OCI-LY7 (cell line): ENCODE data around the gene DLX4. TPM values are rescaled to one million over a fixed set of nuclear protein-coding genes. Genes with fewer than 3 reads are reported as not detected.

ENCODE experiments used
- BruUV-seq: library from RNA; stranded (reverse); fragments of 400-500 nt; replicated peaks from 2 replicates; lab custom pipeline; 2021; lab: Mats Ljungman, UMichigan
- CTCF ChIA-PET: fragments of 300-600 bp; sonication (Branson Sonifier 250); formaldehyde crosslinking; loops from one replicate; lab custom pipeline; 2022; ENCODE audit warnings: antibody characterized with exemption; ENCODE audit not compliant: unreplicated experiment; lab: Charles Lee
- POLR2A ChIA-PET: fragments of 300-600 bp; sonication (Branson Sonifier 250); formaldehyde crosslinking; loops from one replicate; lab custom pipeline; 2022; ENCODE audit warnings: antibody characterized with exemption; lab: Charles Lee
- DNase-seq: peaks from one replicate; pipeline ENCODE4 v3.0.0-alpha.2; 2015; ENCODE audit warnings: low spot score
- H2AFZ ChIP-seq: fragments of 200-600 bp; sonication (generic), shearing (Covaris generic); 2 replicates; pipeline ENCODE4 v1.6.1; 2014; ENCODE audit warnings: mild to moderate bottlenecking, antibody characterized with exemption, low read length, moderate library complexity
- H3K27ac ChIP-seq: fragments of 200-600 bp; sonication (generic); 2 replicates; pipeline ENCODE4 v1.5.1; 2014; ENCODE audit warnings: mixed run types, low read depth, mild to moderate bottlenecking, moderate library complexity, low read length, inconsistent platforms; ENCODE audit not compliant: poor library complexity, severe bottlenecking
- H3K36me3 ChIP-seq: fragments of 200-600 bp; sonication (generic); 2 replicates; pipeline ENCODE4 v1.6.1; 2014; ENCODE audit warnings: mild to moderate bottlenecking, antibody characterized with exemption, low read length, moderate library complexity, mixed read lengths; ENCODE audit not compliant: insufficient read depth
- H3K4me1 ChIP-seq: fragments of 200-600 bp; sonication (generic); 2 replicates; pipeline ENCODE4 v1.5.1; 2014; ENCODE audit warnings: mild to moderate bottlenecking, low read length; ENCODE audit not compliant: insufficient read depth, poor library complexity, severe bottlenecking
- H3K4me2 ChIP-seq: fragments of 200-600 bp; sonication (generic); 2 replicates; pipeline ENCODE4 v1.6.1; 2014; ENCODE audit warnings: mild to moderate bottlenecking, low read length
- H3K4me3 ChIP-seq: fragments of 200-600 bp; sonication (generic); 2 replicates; pipeline ENCODE4 v1.5.1; 2014; ENCODE audit warnings: mild to moderate bottlenecking, low read depth, low read length; ENCODE audit not compliant: poor library complexity, severe bottlenecking
- H3K79me2 ChIP-seq: fragments of 200-600 bp; sonication (generic); 2 replicates; pipeline ENCODE4 v1.6.1; 2016; ENCODE audit warnings: low read depth, mild to moderate bottlenecking, low read length, moderate library complexity, mixed read lengths; ENCODE audit not compliant: insufficient read depth
- H3K9me2 ChIP-seq: fragments of 200-600 bp; sonication (generic); 2 replicates; pipeline ENCODE4 v1.6.1; 2016; ENCODE audit warnings: mild to moderate bottlenecking, low read length, mixed read lengths; ENCODE audit not compliant: insufficient read depth
- H3K9me3 ChIP-seq: fragments of 200-600 bp; sonication (generic); 2 replicates; pipeline ENCODE4 v1.6.1; 2014; ENCODE audit warnings: mild to moderate bottlenecking, mixed run types, low read length, mixed read lengths
- H4K20me1 ChIP-seq: fragments of 200-600 bp; sonication (generic); 2 replicates; pipeline ENCODE4 v1.6.1; 2014; ENCODE audit warnings: mild to moderate bottlenecking, antibody characterized with exemption, low read length, moderate library complexity, mixed read lengths; ENCODE audit not compliant: insufficient read depth
- CTCF ChIP-seq: fragments of 200-600 bp; sonication (generic); conservative IDR thresholded peaks from 2 replicates; pipeline ENCODE4 v1.5.1; 2014; ENCODE audit warnings: mild to moderate bottlenecking, antibody characterized with exemption, low read length, moderate library complexity, mixed read lengths
- EZH2phosphoT487 ChIP-seq: fragments of 200-600 bp; sonication (generic); IDR thresholded peaks from 2 replicates; pipeline ENCODE4 v1.6.1; 2018; ENCODE audit warnings: low read depth, borderline replicate concordance, mild to moderate bottlenecking, mixed run types, antibody characterized with exemption, low read length, moderate library complexity, mixed read lengths
- intact Hi-C: fragments of 100-400 bp; cut with micrococcal nuclease; formaldehyde crosslinking; loops from one replicate; pipeline ENCODE4 v1.10.0; 2022; ENCODE audit not compliant: unreplicated experiment
- total RNA-seq, 2 experiments: library from RNA; depleted of rRNA in 1 of 2; stranded (reverse); fragments of >200 nt in 1 of 2; shearing (Covaris generic) in 1 of 2; gene quantifications; 2 replicates each; pipeline ENCODE4 v1.2.3, GENCODE V29; 2014 to 2022

DLX4 gene
- total RNA-seq, 2 experiments from 2014 or later, result 0.27 to 0.47 TPM

GRCh38 chr17:49946208-49946607 is 22.8 kb upstream of the DLX4 start:
- ChIA-PET POLR2A (no interaction called here), CTCF (no interaction called here)
- Histone ChIP-seq H3K79me2 (no peaks in the 10 kb centered on the region), H3K9me3 (no peaks in the 10 kb centered on the region), H4K20me1 (no peaks in the 10 kb centered on the region), H3K36me3 (no peaks in the 10 kb centered on the region), H3K4me1 (no peaks in the 10 kb centered on the region), H3K4me2 (no peak overlapping the region), H3K4me3 (no peak overlapping the region), H2AFZ (no peak overlapping the region), H3K27ac (no peak overlapping the region), H3K9me2 (no peaks in the 10 kb centered on the region)
- no TSS peak for BruUV-seq
- no peak for DNase-seq
- TF ChIP-seq CTCF (no peak), EZH2phosphoT487 (no peak)
- intact Hi-C loops, result no loop called here

- Histone ChIP-seq H3K27ac (no peak overlapping the region), H3K9me2 (no peaks in the 10 kb centered on the region), H3K4me1 (no peaks in the 10 kb centered on the region), H3K4me3 (no peak overlapping the region), H3K36me3 (no peaks in the 10 kb centered on the region), H3K9me3 (no peaks in the 10 kb centered on the region), H3K79me2 (no peaks in the 10 kb centered on the region), H3K4me2 (no peak overlapping the region), H4K20me1 (no peaks in the 10 kb centered on the region), H2AFZ (no peak overlapping the region)
- intact Hi-C loops, result no loop called here
- no peak for DNase-seq
- BruUV-seq, result no TSS peak
- ChIA-PET POLR2A (no interaction called here), CTCF (no interaction called here)
- no peak for TF ChIP-seq CTCF
- no peak for TF ChIP-seq EZH2phosphoT487
Measured at GRCh38 chr17:49946964-49947584, 21.9 kb upstream of the DLX4 start.

- CTCF ChIA-PET, result no interaction called here
Measured at GRCh38 chr17:49949634-49950033, 19.4 kb upstream of the DLX4 start.

More at GRCh38 chr17:49949634-49950033, 19.4 kb upstream of the DLX4 start:
- no peak for DNase-seq
- no peak overlapping the region for H3K4me2 ChIP-seq
- no peaks in the 10 kb centered on the region for H3K4me1 ChIP-seq
- BruUV-seq, result no TSS peak
- POLR2A ChIA-PET, result no interaction called here
- H3K27ac ChIP-seq, result no peak overlapping the region
- no peaks in the 10 kb centered on the region for H4K20me1 ChIP-seq
- no peaks in the 10 kb centered on the region for H3K9me2 ChIP-seq
- no peak overlapping the region for H2AFZ ChIP-seq
- no peaks in the 10 kb centered on the region for H3K9me3 ChIP-seq
- no peaks in the 10 kb centered on the region for H3K36me3 ChIP-seq
- intact Hi-C loops, result loop anchor here (5.0 kb wide), 1 partner anchor 138 kb away; no protein-coding TSS in a partner anchor
- TF ChIP-seq CTCF (no peak), EZH2phosphoT487 (no peak)
- no peaks in the 10 kb centered on the region for H3K79me2 ChIP-seq
- H3K4me3 ChIP-seq, result no peak overlapping the region
